C4-2B (cell line): Measurements from ENCODE around the gene TNFRSF8.

Experiments used
- ZFX ChIP-seq: fragments of 450-650 bp; IDR thresholded peaks from 2 replicates; pipeline ENCODE4 v1.6.1; 2017
- TF ChIP-seq, protein P1 (sequence below): fragments of 450-650 bp; conservative IDR thresholded peaks from 2 replicates; pipeline ENCODE4 v1.5.1; 2017; ENCODE audit warnings: mild to moderate bottlenecking

GRCh38 chr1:12146343-12147112 lies 83.4 kb downstream of the TNFRSF8 start:
- TF ChIP-seq, protein P1, sequence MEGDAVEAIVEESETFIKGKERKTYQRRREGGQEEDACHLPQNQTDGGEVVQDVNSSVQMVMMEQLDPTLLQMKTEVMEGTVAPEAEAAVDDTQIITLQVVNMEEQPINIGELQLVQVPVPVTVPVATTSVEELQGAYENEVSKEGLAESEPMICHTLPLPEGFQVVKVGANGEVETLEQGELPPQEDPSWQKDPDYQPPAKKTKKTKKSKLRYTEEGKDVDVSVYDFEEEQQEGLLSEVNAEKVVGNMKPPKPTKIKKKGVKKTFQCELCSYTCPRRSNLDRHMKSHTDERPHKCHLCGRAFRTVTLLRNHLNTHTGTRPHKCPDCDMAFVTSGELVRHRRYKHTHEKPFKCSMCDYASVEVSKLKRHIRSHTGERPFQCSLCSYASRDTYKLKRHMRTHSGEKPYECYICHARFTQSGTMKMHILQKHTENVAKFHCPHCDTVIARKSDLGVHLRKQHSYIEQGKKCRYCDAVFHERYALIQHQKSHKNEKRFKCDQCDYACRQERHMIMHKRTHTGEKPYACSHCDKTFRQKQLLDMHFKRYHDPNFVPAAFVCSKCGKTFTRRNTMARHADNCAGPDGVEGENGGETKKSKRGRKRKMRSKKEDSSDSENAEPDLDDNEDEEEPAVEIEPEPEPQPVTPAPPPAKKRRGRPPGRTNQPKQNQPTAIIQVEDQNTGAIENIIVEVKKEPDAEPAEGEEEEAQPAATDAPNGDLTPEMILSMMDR = no peak
- TF ChIP-seq ZFX = no peak
